GM21381 (cell line): ENCODE results near the gene GPRIN3.
"Not testable (repeated sequence)": the region's sequence is repeated elsewhere in the genome, so short reads cannot be mapped to it uniquely, and the experiment has no call there.

Source experiments
- ATAC-seq: cut with Tn5 transposase; IDR thresholded peaks from one replicate; pipeline ENCODE4 v1.9.1; 2021; ENCODE audit warnings: mild to moderate bottlenecking, moderate library complexity; ENCODE audit not compliant: unreplicated experiment

The GPRIN3 gene

GRCh38 chr4:89222170-89222569, 85.4 kb downstream of the GPRIN3 start:
- ATAC-seq: no peak

DNA sequence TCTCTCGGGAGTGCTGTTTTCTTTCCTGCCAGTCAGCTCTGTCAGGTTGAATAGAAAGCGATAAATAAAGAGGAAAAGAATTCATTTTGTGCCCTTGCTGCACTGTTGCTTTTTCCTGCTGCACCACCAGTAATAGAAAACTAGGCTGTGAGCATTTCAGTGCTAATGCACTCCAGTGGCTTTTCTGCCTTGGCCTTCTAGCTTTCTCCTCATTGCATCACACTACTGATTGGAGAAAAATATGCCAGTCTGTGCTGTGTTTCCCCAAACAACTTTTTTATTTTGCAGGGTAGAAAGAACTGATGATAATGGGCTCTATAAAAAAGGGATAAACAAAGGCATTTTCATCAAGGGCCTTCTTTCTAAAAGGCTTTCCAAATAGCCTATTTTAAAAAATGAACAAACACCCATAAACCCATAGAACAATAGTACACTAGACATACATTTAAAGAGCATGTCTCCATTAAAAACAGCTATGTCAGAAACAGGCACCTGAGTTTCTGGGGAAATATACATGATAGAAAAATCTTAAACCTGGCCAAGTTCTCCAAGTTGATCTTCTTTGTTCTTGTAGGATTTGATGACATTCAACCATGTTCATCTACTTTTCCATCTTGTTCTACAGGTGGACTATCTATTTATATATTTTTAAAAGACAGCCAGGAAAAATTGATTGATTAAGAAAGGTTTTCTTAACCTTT, 86.3 kb downstream of the GPRIN3 start:
- no peak for ATAC-seq

- no peak for ATAC-seq
Measured at GRCh38 chr4:89218587-89218986, 89.0 kb downstream of the GPRIN3 start.

DNA sequence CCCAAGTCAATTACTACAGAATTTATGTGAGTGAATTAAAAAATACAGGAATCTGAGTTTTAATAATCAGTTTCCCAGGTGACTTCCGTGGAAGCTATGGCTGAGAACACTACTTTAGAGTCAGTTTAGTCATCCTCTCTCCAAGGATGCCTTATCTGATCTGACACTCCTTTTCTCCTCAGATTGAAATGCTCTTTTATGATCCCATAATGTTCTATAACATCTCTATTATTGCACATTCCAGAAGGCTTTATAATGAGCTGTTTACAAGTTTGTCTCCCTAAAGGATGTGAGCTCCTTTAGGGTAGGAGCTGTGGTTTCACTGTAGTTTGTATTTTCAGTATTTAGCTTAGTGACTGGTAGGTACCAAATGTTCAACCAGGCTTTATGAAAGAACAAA, 90.0 kb downstream of the GPRIN3 start:
- no peak for ATAC-seq

- ATAC-seq: no peak
Measured at GRCh38 chr4:89216866-89217265, 90.7 kb downstream of the GPRIN3 start.

DNA sequence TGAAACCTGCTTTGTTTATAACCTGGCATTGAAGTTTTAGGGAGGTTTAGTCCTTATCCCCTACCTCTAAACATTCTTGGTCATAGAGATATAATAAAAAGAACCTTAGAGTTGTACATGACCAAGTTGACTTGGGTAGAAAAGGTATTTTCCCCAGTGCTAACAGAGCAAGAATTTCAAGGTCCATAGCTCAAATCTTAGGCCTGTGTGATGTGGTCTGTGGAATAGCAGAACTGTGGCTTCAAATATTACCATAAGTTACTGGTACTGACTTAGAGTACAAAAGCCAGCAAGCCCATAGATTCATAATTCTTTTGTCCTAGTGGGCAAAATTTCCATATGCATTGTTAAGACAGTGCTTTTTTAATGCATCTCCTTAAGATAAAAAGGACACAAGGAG, 91.2 kb downstream of the GPRIN3 start:
- ATAC-seq: no peak

DNA sequence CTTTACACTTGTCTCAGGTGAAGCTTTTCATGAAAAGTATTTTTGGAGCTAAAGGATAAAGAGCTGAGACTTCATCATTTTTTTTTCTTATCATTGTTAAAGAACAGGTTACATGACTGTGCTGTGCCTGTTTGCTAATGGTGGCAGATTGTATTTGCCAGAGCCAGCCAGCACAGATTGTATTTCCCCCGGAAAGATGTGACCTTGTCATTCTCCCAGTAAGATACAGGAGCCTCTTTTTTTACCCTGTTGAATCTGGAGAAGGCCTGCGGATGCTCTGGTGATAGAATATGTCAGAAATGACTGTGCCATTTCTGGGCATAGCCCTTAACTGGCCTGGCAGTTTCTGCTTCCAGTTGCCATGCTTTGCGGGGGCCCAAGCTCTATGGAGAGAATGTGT, 91.9 kb downstream of the GPRIN3 start:
- no peak for ATAC-seq

- no peak for ATAC-seq
Measured at GRCh38 chr4:89214308-89214707, 93.3 kb downstream of the GPRIN3 start.

DNA sequence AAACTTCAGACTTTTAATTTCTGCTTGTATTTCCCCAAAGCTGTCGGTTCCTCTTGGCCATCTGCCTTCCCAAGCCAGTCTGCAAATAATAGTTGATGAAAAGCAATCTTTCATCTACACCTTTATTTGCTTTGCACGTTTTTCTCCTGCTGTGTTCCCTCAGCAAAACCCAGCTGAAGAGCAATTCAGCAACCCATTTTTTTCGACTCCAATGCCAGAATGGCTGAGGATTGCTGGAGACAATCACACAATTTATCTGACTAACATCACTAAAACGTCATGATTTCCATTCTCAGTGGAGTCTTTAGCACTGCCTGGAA, 94.3 kb downstream of the GPRIN3 start:
- no peak for ATAC-seq

DNA sequence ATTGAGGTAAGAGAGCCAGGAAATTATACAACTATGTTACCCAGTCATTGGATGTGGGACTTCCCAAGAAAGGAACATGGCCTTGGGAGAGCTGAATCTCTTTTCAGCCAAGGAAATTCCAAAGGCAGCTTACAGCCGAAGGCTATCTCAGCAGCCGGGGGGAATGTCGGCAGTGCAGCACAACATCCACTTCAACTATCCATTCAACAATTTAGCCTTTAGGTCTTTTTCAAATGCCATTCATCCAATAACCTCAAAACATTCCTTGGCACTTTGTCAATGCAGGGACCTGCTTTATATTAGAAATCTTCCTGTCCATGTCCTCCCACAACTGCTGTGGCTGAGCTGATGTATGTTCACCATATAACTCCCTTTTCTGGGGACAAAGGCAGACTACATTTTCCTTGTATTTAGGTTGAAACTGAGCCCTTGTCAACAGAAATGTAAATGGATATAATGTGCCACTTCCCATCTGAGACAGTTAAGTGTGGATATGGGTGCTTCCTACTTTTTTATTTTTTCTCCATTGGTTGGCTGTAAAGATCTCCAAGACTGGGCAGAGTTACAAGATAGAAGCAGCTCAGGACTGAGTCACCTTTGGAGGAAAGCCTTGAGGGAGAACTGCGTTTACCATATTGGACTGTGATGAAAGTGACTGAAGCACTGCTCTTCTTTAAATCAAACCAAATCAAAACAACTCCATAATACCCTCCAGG, 94.8 kb downstream of the GPRIN3 start:
- no peak for ATAC-seq

DNA sequence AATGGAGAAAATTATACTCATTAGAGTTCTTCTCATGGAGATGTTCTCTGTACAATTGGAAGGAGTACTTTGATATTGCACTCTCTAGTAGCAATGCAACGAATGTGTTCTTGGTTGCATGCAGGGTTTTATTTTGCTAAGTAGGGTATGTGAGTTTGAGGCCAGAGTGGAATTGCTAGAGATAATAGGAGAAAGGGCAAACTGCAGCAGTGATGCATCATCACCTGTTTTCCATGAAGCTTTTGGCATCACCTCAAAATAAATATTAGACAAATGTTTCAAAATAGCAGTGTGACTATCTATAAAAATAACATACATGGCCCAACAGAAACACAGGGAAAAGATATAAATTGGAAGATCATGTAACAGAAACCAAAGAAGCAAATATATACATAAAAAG, 103.0 kb downstream of the GPRIN3 start:
- ATAC-seq: no peak

- no peak for ATAC-seq
Measured at GRCh38 chr4:89203902-89204301, 103.7 kb downstream of the GPRIN3 start.

DNA sequence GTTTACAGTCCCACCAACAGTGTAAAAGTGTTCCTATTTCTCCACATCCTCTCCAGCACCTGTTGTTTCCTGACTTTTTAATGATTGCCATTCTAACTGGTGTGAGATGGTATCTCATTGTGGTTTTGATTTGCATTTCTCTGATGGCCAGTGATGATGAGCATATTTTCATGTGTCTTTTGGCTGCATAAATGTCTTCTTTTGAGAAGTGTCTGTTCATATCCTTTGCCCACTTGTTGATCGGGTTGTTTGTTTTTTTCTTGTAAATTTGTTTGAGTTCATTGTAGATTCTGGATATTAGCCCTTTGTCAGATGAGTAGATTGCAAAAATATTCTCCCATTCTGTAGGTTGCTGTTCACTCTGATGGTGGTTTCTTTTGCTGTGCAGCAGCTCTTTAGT, 108.2 kb downstream of the GPRIN3 start:
- not testable (repeated sequence) for ATAC-seq

DNA sequence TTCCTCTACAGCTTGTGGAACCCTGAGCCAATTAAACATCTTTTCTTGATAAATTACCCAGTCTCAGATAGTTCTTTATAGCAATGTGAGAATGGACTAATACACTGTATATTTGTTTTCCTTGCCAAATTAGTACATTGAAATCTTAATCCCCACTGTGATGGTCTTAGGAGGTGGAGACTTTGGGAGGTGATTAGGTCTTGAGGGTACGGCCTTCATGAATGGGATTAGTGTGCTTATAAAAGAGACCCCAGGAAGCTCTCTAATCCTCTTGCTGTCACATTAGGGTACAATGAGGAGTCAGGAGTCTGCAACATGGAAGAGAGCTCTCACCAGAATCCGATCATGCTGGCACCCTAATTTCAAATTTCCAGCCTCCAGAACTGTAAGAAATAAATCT, 109.7 kb downstream of the GPRIN3 start:
- no peak for ATAC-seq

- no peak for ATAC-seq
Measured at GRCh38 chr4:89196745-89197144, 110.9 kb downstream of the GPRIN3 start.

DNA sequence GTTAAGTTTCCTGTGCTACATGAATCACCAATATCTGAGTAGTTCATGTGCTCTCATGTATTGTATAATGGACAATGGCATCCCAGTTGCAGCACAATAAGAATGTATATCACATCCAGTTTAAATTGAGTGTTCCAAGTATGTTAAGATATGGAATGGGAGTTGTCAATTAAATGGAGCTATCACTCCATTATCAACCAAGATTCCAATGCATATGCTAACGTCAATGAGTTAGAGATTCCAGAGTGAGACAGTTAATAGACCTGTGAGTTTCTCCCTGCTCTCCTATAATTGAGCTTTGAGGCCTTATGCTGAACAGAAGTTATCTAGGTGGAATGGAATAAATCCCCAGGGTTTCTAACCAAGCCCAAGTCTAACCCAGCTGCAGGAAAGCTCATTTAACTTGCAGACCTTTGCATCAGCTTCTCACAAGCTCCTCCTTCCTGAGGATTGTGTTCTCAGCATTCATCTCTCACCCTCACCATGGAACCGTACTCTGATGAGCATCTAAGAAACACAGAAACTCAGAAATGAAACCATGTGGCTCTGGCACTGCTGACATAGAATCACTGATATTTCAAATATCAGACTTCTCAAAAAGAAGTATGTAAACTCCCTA, 111.4 kb downstream of the GPRIN3 start:
- no peak for ATAC-seq

DNA sequence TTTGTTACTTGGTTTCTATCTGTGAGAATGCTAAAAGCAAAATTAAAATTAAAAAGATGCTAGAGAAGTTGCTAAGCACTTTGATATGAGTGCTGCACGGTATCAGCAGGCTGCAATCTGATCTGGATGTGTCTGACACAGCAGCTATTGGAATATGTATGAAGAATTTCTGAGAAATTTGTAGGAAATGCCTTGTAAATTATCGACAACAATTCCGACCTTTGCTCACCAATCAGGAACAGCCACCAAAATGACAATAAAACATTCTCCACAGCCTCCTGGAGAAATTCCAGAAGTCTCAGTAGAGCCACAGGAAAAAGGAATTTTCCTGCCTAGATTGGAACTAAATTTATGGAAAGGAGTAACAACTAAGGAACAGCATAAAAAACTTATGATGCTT, 113.8 kb downstream of the GPRIN3 start:
- ATAC-seq: no peak
